Measurements from ENCODE around the gene CXCR4.

Gene CXCR4

DNA sequence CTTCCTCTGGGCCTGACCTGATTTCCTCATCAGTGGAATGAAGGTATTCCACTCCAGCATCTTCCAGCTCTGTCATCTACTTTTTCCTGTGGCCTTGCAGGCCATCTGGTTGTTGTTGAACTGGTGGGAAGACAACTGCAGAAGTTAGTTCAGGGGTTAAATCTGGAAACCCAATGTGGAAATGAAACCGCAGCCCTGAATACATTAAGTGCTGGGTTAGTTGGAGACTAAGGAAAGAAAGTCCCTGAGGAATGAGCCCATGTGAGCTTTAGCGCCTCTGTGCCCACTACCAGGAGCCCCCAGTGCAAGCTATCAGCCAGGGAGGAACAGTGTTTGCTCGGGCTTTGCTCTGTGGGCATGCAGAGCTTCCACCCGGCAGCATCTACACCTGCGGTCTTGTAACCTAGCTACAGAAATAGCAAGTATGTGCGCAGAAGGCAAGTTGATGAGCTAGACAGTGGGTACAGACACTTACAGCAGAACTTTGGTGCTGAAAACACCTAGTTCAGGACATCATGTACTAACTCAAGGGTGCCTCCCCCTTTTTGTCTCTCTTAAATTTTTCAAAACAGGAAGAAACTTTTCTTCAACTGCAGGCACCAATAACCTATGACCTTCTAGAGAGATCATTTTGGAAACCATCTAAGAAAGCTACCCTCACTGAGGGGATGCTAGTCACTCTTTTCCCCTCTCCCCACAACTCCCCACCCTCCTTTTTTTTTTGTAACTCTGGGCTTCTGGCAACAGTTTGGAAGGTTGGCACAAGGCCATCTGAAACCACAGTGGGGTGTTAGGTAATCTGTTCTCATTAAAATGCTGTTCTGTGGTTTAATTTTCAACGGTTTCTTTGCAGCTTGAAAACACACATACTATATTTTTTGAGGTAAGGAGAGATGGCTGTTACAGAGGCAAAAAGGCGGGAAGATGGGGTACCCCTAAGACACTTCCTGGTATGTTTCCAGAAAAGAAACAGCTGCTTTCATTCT is 18.3 kb upstream of the CXCR4 start:
- no peak overlapping the region for H3K4me3 ChIP-seq (ENCODE audit: low read length)
- TF ChIP-seq, protein P1, sequence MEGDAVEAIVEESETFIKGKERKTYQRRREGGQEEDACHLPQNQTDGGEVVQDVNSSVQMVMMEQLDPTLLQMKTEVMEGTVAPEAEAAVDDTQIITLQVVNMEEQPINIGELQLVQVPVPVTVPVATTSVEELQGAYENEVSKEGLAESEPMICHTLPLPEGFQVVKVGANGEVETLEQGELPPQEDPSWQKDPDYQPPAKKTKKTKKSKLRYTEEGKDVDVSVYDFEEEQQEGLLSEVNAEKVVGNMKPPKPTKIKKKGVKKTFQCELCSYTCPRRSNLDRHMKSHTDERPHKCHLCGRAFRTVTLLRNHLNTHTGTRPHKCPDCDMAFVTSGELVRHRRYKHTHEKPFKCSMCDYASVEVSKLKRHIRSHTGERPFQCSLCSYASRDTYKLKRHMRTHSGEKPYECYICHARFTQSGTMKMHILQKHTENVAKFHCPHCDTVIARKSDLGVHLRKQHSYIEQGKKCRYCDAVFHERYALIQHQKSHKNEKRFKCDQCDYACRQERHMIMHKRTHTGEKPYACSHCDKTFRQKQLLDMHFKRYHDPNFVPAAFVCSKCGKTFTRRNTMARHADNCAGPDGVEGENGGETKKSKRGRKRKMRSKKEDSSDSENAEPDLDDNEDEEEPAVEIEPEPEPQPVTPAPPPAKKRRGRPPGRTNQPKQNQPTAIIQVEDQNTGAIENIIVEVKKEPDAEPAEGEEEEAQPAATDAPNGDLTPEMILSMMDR (conservative IDR thresholded peaks at IDR 0.05; ENCODE audit: low read length): no peak
- no peak for DNase-seq (ENCODE audit: low read depth)

- no peak overlapping the region for H3K4me3 ChIP-seq (ENCODE audit: low read length)
- TF ChIP-seq, protein P1 (conservative IDR thresholded peaks at IDR 0.05; ENCODE audit: low read length): no peak
- DNase-seq (ENCODE audit: low read depth): no peak
Observed at GRCh38 chr2:136135462-136135861, 17.5 kb upstream of the CXCR4 start.

DNA sequence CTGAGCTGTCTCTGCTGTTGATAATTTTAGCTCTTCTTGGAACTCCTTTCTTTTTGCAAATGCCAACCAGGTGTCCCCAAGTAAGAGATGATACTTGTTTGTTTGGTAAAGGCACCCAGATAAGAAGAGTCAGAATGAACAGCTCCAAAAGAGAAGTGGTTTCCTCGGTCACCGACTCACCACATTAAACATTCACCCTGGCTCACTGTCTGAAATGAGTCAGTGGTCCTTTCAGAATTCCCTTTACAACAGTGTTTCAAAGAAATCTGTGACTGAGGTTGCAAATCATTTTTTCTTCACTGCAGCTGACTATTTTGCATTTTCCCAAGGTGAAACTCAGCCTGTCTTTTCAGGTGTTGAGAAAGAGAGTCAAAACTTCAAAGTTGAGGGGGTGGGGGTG is 16.2 kb upstream of the CXCR4 start:
- no peak overlapping the region for H3K4me3 ChIP-seq (ENCODE audit: low read length)
- DNase-seq (ENCODE audit: low read depth): no peak
- TF ChIP-seq, protein P1 (conservative IDR thresholded peaks at IDR 0.05; ENCODE audit: low read length): no peak

DNA sequence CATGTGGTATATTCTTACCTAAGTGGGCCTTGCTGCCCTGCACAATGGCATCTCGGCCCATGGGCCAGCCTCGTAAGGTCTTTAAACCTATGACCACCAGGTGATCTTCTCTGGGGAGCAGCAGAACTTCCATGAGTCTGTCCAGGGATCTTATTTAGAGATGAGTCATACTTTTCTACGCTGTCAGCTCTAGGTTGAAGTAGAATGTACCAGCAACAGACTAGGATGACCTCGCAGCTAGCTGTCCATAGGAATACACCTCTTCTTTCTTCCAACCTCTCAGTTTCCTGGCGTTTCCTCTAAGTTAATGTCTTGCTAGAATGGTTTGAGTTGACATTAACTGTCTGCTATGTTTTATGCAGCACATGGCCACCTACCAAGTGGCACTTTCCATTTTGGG is 15.6 kb upstream of the CXCR4 start:
- TF ChIP-seq, protein P1 (conservative IDR thresholded peaks at IDR 0.05; ENCODE audit: low read length): no peak
- no peak for DNase-seq (ENCODE audit: low read depth)
- no peak overlapping the region for H3K4me3 ChIP-seq (ENCODE audit: low read length)

GRCh38 chr2:136133176-136133575 is 15.2 kb upstream of the CXCR4 start:
- no peak for DNase-seq (ENCODE audit: low read depth)
- no peak overlapping the region for H3K4me3 ChIP-seq (ENCODE audit: low read length)
- TF ChIP-seq, protein P1 (conservative IDR thresholded peaks at IDR 0.05; ENCODE audit: low read length): no peak

DNA sequence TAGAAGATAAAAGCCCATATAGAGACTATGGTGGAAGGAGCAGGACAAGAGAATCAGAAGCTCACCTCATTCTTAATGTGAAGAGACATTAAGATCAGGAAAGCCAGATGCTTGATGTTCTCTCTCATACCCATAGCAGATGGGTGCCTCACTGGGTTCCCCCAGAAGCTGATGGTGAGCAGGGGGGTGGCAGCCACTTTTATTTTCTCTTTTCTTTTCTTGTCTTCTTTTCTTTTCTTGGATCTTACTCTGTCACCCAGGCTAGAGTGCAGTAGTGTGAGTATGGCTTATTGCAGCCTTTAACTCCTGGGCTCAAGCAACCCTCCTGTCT is 14.8 kb upstream of the CXCR4 start:
- no peak for DNase-seq (ENCODE audit: low read depth)
- H3K4me3 ChIP-seq (ENCODE audit: low read length): no peak overlapping the region
- TF ChIP-seq, protein P1 (conservative IDR thresholded peaks at IDR 0.05; ENCODE audit: low read length): no peak
